GM18909 (cell line): Measurements from ENCODE around the gene ARHGAP24.
A peak's percentile ranks its signal among the peaks of the same experiment; 100 is the strongest.
"Not testable (repeated sequence)": the region's sequence is repeated elsewhere in the genome, so short reads cannot be mapped to it uniquely, and the experiment has no call there.

Experiments used
- ATAC-seq: cut with Tn5 transposase; IDR thresholded peaks from one replicate; pipeline ENCODE4 v1.9.1; 2021; ENCODE audit warnings: mild to moderate bottlenecking; ENCODE audit not compliant: unreplicated experiment, poor library complexity

Gene ARHGAP24

DNA sequence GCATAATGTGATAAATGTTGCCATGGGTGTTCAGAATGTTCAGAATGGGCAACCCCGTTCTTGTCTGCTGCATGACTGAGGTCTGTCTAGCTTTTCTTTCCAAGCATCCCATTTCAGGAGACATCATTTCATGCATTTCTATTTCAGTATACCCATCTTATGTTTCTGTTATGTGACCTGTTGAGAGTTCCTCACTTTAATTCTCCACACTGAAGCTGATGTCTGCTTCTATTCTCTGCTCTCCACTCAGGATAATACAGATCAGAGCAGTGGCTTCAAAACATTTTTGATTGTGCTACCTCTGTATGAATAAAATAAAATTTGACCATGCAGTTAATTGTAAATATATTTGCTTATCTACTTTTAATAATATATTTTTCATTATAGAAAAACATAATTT, 398.6 kb downstream of the ARHGAP24 start:
- no peak for ATAC-seq

DNA sequence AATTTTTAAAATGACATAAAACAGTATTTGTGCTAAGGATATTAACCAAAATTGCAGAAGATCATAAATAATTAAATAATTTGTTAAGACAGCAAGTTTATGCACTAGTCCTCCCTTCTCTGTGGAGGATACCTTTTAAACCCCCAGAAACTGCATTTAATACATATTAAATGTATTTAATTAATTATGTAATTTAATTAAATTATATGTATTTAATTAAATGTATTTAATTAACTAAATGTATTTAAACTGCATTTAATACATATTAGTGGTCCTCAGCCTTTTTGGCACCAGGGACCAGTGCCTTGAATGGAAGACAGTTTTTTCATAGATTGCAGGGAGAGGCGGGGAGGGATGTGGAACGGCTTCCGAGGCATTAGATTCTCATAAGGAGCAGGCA, 404.6 kb downstream of the ARHGAP24 start:
- no peak for ATAC-seq

GRCh38 chr4:85883180-85883579, 408.2 kb downstream of the ARHGAP24 start:
- no peak for ATAC-seq

DNA sequence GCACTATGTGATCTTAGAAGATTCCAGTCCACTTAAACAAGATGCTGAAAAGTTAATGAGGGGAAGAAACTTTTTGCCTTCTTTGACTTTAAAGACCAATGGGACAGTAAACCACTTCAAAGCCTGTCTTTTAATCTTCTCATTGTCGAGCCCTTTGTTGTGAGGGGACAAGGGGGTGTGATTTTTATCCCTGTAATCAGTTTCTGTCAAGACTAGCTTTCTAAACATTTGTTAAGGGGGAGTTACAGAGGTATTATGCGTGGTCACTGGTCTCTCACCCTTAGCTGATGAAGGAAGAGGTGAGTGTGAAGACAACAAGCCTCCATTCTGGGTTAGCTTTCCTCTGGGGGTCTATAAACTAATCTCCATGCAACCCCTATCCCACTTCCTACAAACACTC, 409.3 kb downstream of the ARHGAP24 start:
- no peak for ATAC-seq

GRCh38 chr4:85886665-85887064, 411.7 kb downstream of the ARHGAP24 start:
- no peak for ATAC-seq

DNA sequence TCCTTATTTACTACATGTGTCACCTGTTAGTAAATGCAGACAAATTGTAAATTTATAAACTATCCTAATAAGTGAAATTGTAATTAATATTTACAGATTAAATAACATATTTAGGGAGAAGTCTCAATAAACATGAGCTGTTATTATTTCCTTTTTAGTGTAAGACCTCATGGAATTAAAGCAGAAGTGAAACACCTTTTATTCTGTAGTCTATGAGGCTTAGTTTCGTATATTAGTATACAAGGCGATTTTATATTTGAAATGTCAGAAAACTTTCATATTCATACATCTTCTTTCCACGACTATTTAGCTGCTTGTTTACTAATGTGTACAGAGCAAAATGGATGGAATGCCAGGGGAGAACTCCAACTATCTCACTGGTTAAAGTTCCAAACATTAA, 414.4 kb downstream of the ARHGAP24 start:
- ATAC-seq, result no peak

- ATAC-seq, result no peak
These were observed 420.8 kb downstream of the ARHGAP24 start for GRCh38 chr4:85895755-85896154.

DNA sequence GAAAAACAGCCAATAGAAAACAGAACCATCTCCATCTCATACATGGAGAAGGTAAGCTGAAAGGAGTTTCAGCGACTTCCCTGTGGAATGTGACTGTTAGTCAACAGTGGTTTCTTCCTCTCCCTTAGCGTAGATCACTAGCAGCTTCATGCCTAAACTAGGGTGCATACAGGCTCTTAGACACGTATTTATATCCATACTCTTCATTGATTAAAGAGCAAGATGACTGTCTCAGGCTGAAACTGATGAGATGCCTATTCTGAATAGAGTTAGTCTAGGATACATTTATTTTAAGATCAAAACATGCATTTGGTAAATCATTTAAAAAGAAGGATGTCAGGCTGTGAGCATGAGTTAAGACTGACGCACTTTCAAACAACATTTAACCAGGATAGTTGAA, 423.3 kb downstream of the ARHGAP24 start:
- no peak for ATAC-seq

DNA sequence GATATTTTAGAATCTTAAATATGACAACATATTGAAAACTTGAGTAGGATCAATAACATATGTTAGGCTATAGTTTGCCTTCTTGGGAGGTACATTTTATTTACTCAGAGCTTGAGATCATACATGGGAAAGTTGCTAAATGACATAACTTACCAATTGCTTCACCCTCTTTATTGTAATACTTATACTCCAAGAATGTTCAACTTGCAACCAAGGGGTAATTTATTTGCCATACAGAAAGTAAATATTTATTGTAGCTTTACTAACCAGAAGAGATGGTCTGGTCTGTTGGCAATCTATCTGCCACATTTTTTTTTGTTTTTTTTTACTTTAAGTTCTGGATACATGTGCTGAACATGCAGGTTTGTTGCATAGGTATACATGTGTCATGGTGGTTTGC, 426.6 kb downstream of the ARHGAP24 start:
- no peak for ATAC-seq

- not testable (repeated sequence) for ATAC-seq
These were observed 427.7 kb downstream of the ARHGAP24 start for GRCh38 chr4:85902647-85903046.

DNA sequence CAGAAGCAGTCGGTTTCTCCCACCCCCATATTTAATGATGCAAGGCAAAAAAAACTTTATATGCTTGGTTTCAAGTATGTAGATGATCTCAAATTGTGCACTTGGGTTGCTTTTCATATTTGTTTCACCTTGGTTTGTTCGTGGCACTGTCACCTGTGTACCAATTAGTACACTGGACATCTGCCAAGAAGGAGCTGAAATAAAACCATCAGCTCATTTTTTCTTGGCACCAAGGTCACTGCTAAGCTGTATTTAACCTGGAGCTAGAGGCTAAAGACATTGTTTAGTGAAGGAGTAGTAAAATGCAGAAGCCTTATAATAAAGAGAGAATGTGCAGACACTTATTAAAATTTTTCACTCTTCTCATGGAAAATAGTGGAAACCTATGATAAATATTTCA, 430.8 kb downstream of the ARHGAP24 start:
- ATAC-seq, result no peak

GRCh38 chr4:85907001-85907400, 432.1 kb downstream of the ARHGAP24 start:
- no peak for ATAC-seq

GRCh38 chr4:85909851-85910250, 434.9 kb downstream of the ARHGAP24 start:
- ATAC-seq, result no peak

DNA sequence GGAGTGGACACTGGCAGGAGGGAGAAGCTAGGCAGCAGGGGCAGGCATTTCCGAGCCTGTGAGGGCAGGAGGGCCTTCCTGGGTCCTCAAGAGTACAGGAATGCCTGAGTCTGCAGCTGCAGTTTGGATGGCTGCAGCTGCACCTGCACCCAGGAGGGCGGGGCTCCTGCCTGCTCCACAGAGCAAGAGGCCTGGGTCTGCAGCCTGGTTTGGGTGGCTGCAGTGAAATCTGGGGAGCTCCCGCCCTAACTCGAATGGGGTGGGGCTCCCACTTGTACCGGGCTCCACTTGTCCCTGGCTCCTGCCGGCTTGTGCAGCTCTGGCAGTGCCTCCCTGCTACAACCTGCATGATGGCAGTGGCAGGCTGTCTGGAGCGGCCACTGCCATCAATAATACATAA, 436.0 kb downstream of the ARHGAP24 start:
- no peak for ATAC-seq

GRCh38 chr4:85913931-85914694, 439.2 kb downstream of the ARHGAP24 start:
- no peak for ATAC-seq

DNA sequence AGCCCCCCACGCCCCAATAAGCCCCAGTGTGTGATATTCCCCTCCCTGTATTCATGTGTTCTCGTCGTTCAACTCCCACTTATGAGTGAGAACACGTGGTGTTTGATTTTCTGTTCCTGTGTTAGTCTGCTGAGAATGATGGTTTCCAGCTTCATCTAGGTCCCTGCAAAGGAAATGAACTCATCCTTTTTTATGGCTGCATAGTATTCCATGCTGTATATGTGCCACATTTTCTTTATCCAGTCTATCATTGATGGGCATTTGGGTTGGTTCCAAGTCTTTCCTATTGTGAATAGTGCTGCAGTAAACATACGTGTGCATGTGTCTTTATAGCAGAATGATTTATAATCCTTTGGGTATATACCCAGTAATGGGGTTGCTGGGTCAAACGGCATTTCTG, 440.6 kb downstream of the ARHGAP24 start:
- not testable (repeated sequence) for ATAC-seq

DNA sequence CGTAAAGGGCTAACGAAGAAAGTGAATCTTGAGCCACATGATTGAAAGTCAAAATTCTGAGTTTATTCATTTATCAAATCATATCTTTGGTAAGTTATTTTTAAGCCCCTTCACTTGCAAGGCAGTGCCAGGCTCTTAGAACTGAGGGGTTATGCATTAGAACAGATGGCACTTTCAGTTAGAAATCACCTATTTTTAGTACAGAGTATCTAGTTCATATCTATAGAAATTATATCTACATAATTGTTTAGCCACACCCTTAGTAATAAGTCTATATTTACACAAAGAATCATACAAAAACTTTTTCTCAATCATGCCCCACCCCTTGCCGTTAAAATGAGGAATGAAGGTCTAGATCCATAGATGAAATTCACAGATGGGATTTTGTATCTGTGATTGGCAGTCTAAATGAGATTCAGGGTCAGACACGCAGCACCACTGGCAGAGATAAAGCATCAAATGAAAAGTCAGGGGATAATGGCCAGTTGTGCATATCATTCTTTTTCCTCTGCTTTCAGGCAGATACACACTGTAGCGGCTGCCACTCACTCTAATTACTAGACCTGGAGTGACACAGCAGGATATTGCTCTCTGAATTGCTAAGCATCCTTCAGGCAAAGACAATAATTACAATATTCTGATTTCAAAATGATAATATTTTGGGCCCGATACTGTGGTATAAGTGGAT, 444.4 kb downstream of the ARHGAP24 start:
- ATAC-seq, result no peak

DNA sequence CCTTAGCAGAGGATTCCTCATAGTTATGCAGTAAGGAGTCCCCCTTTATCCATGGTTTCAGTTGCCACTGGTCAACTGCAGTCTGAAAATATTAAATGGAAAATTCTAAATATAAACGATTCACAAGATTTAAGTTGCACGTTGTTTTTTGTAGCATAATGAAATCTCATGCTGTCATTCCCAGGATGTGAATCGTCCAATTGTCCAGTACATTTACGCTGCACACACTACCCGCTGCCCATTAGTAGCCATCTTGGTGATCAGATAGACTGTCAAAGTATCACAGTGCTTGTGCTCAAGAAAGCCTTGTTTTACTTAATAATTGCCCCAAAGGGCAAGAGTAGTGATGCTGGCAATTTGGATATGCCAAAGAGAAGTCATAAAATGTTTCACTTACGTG, 450.1 kb downstream of the ARHGAP24 start:
- ATAC-seq, result no peak

DNA sequence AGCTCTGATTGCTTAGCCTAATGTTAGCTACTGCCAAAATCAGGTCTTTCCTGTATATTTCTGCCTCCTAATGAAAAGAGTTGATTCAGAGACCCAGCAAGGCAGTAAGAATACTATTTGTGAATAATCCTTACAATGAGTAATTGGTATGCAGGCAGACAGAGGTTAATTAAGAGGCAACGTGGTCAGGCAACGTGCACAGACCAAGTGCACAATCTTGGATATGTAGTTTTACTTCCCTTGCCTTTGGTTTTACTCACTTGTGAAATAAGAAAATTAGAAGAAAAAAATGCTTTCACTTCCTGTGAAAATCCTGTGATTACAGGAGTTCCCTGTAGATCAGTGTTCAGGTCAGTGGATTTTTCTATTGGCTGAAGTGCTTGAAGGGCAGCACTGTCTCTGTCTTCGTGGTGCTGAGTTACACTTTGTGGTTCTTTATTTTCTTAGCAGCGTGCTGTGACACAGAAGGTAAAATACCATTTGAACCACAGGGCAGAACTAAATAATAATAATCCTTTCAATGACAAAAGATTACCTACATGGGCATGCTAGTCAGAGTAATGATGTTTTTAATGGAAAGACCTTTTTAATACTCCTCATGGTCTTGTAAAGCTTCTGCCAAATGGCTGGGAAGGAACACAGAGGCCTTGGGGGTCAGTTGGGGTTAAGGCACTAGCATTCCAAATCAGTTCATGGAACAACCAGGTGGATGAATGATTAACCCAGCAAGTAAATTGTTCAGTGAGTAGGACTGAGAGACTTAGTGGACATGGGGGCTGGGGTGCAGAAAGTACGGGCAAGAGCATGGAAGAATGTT, 454.0 kb downstream of the ARHGAP24 start:
- ATAC-seq, result peak; percentile 69

GRCh38 chr4:85929961-85930665, 455.2 kb downstream of the ARHGAP24 start:
- no peak for ATAC-seq
